ENCODE data around the gene LRRC49.

The LRRC49 gene

GRCh38 chr15:70907784-70908471, 15.3 kb downstream of the LRRC49 start:
- H3K36me3 Mint-ChIP-seq (ENCODE audit: low read depth): peaks cover 69% of the 10 kb centered on the region
- H3K9me3 Mint-ChIP-seq: peaks cover 24% of the 10 kb centered on the region
- no peak for DNase-seq
- no peak overlapping the region for H3K27ac Mint-ChIP-seq
- H3K4me1 Mint-ChIP-seq: no peaks in the 10 kb centered on the region
- TF ChIP-seq, protein P1, sequence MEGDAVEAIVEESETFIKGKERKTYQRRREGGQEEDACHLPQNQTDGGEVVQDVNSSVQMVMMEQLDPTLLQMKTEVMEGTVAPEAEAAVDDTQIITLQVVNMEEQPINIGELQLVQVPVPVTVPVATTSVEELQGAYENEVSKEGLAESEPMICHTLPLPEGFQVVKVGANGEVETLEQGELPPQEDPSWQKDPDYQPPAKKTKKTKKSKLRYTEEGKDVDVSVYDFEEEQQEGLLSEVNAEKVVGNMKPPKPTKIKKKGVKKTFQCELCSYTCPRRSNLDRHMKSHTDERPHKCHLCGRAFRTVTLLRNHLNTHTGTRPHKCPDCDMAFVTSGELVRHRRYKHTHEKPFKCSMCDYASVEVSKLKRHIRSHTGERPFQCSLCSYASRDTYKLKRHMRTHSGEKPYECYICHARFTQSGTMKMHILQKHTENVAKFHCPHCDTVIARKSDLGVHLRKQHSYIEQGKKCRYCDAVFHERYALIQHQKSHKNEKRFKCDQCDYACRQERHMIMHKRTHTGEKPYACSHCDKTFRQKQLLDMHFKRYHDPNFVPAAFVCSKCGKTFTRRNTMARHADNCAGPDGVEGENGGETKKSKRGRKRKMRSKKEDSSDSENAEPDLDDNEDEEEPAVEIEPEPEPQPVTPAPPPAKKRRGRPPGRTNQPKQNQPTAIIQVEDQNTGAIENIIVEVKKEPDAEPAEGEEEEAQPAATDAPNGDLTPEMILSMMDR (IDR thresholded peaks at IDR 0.05): peak; percentile 5
- no peaks in the 10 kb centered on the region for H3K27me3 Mint-ChIP-seq (ENCODE audit: low read depth, poor library complexity)
- H3K4me3 Mint-ChIP-seq: no peak overlapping the region

DNA sequence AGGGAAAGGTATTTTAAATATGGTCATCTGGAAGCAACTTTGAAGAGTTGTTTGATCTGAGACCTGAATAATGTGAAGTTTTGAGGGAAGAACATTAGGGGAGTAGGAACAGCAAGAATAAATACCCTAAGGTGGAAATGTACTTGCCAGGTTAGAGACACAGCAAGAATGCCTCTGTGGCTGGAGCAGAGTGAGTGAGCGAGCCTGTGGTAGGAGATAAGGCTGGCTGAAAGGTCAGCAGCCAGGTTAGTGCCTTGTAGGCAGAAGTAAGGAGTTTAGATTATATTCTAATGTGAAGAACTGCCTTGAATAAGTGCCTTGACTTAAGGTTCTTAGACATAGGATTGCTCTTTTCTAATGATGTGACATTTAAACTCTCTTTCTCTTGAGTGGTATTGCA, 18.3 kb downstream of the LRRC49 start:
- no peak for DNase-seq
- H3K4me3 Mint-ChIP-seq: no peak overlapping the region
- peaks cover 48% of the 10 kb centered on the region for H3K36me3 Mint-ChIP-seq (ENCODE audit: low read depth)
- H3K4me1 Mint-ChIP-seq: no peaks in the 10 kb centered on the region
- TF ChIP-seq, protein P1 (IDR thresholded peaks at IDR 0.05): no peak
- no peak overlapping the region for H3K27ac Mint-ChIP-seq
- peaks cover 24% of the 10 kb centered on the region for H3K9me3 Mint-ChIP-seq
- H3K27me3 Mint-ChIP-seq (ENCODE audit: low read depth, poor library complexity): no peaks in the 10 kb centered on the region

GRCh38 chr15:70912187-70912586, 19.6 kb downstream of the LRRC49 start:
- H3K27ac Mint-ChIP-seq: no peak overlapping the region
- H3K36me3 Mint-ChIP-seq (ENCODE audit: low read depth): peaks cover 35% of the 10 kb centered on the region
- H3K9me3 Mint-ChIP-seq: peaks cover 19% of the 10 kb centered on the region
- no peak for DNase-seq
- no peaks in the 10 kb centered on the region for H3K27me3 Mint-ChIP-seq (ENCODE audit: low read depth, poor library complexity)
- H3K4me3 Mint-ChIP-seq: no peak overlapping the region
- TF ChIP-seq, protein P1 (IDR thresholded peaks at IDR 0.05): no peak
- no peaks in the 10 kb centered on the region for H3K4me1 Mint-ChIP-seq

DNA sequence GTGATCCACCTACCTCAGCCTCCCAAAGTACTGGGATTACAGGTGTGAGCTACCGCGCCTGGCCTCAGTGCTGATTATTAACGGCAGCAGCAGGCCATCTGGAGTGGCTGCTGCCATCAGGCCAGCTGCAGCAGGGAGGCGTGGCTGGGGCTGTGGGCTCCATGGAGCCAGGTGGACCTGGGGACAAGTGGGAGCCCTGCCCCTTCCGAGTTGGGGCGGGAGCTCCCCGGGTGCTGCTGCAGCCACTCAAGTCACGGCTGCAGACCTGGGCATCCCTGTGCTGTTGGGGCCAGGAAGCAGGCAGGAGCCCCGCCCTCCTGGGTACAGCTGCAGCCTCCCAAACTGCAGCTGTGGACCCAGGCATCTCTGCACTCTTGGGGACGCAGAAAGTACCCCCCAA, 23.9 kb downstream of the LRRC49 start:
- Mint-ChIP-seq H3K27ac (no peak overlapping the region), H3K4me3 (no peak overlapping the region), H3K36me3 (ENCODE audit: low read depth) (peaks cover 8% of the 10 kb centered on the region), H3K27me3 (ENCODE audit: low read depth, poor library complexity) (no peaks in the 10 kb centered on the region), H3K9me3 (no peaks in the 10 kb centered on the region), H3K4me1 (no peaks in the 10 kb centered on the region)
- DNase-seq: no peak
- TF ChIP-seq, protein P1 (IDR thresholded peaks at IDR 0.05): no peak

GRCh38 chr15:70917955-70918354, 25.3 kb downstream of the LRRC49 start:
- DNase-seq: no peak
- Mint-ChIP-seq H3K36me3 (ENCODE audit: low read depth) (peaks cover 7% of the 10 kb centered on the region), H3K27me3 (ENCODE audit: low read depth, poor library complexity) (no peaks in the 10 kb centered on the region), H3K27ac (no peak overlapping the region), H3K4me1 (no peaks in the 10 kb centered on the region), H3K9me3 (no peaks in the 10 kb centered on the region), H3K4me3 (no peak overlapping the region)
- TF ChIP-seq, protein P1 (IDR thresholded peaks at IDR 0.05): no peak
